ENCODE measurements around the gene KLK8. TPM values are rescaled to one million over a fixed set of nuclear protein-coding genes. Genes with fewer than 3 reads are reported as not detected.

KLK8 gene
- total RNA-seq, 1 experiment from 2014 or later = not detected

- no peak for DNase-seq (ENCODE audit: low read depth)
Observed at GRCh38 chr19:50947123-50947522, 54.3 kb downstream of the KLK8 start.

Other genes with a start within 250 kb of the KLK8 start
- gene GPR32, start 231.1 kb downstream of the KLK8 start, total RNA-seq (2014; rRNA removed; shearing (Covaris generic)) = not detected in 2 replicates
- not detected in 2 replicates for gene ACP4, start 211.2 kb downstream of the KLK8 start, total RNA-seq (2014; rRNA removed; shearing (Covaris generic))
- not detected in 2 replicates for gene KLK1, start 177.8 kb downstream of the KLK8 start, total RNA-seq (2014; rRNA removed; shearing (Covaris generic))
- gene KLK15, start 168.0 kb downstream of the KLK8 start, total RNA-seq (2014; rRNA removed; shearing (Covaris generic)) = not detected in 2 replicates
- gene KLK3, start 146.7 kb downstream of the KLK8 start, total RNA-seq (2014; rRNA removed; shearing (Covaris generic)) = not detected in 2 replicates
- gene KLK2, start 128.2 kb downstream of the KLK8 start, total RNA-seq (2014; rRNA removed; shearing (Covaris generic)) = not detected in 2 replicates
- gene KLK4, start 90.2 kb downstream of the KLK8 start, total RNA-seq (2014; rRNA removed; shearing (Covaris generic)) = not detected in 2 replicates
- gene KLK5, start 48.6 kb downstream of the KLK8 start, total RNA-seq (2014; rRNA removed; shearing (Covaris generic)) = not detected in 2 replicates
- 0.74 TPM in 1 of 2 replicates, not detected in the other for gene KLK6, start 32.0 kb downstream of the KLK8 start, total RNA-seq (2014; rRNA removed; shearing (Covaris generic))
- gene KLK7, start 17.7 kb downstream of the KLK8 start, total RNA-seq (2014; rRNA removed; shearing (Covaris generic)) = not detected in 2 replicates
- gene KLK10, start 18.1 kb upstream of the KLK8 start, total RNA-seq (2014; rRNA removed; shearing (Covaris generic)) = not detected in 2 replicates
- not detected in 2 replicates for gene KLK11, start 25.0 kb upstream of the KLK8 start, total RNA-seq (2014; rRNA removed; shearing (Covaris generic))
- gene KLK12, start 33.4 kb upstream of the KLK8 start, total RNA-seq (2014; rRNA removed; shearing (Covaris generic)) = not detected in 2 replicates
- gene KLK13, start 63.5 kb upstream of the KLK8 start, total RNA-seq (2014; rRNA removed; shearing (Covaris generic)) = not detected in 2 replicates
- not detected in 2 replicates for gene KLK14, start 81.3 kb upstream of the KLK8 start, total RNA-seq (2014; rRNA removed; shearing (Covaris generic))
- gene CTU1, start 106.8 kb upstream of the KLK8 start, total RNA-seq (2014; rRNA removed; shearing (Covaris generic)) = 1.4 and 9.7 TPM in 2 replicates
- 0.27 TPM in 1 of 2 replicates, not detected in the other for gene SIGLEC9, start 123.3 kb upstream of the KLK8 start, total RNA-seq (2014; rRNA removed; shearing (Covaris generic))
- gene SIGLEC7, start 140.7 kb upstream of the KLK8 start, total RNA-seq (2014; rRNA removed; shearing (Covaris generic)) = not detected in 2 replicates
- 3.8 and 4.6 TPM in 2 replicates for gene CD33, start 223.5 kb upstream of the KLK8 start, total RNA-seq (2014; rRNA removed; shearing (Covaris generic))
- gene SIGLECL1, start 249.5 kb upstream of the KLK8 start, total RNA-seq (2014; rRNA removed; shearing (Covaris generic)) = not detected in 2 replicates